GM23338 (cell line): ENCODE data around the gene TRAM2. TPM values are rescaled to one million over a fixed set of nuclear protein-coding genes. Genes with fewer than 3 reads are reported as not detected.

Experiments used
- ATAC-seq: fragments of 200-7000 bp; cut with Tn5 transposase; 3 replicates; pipeline ENCODE4 v1.9.1; 2020
- DNase-seq: peaks from one replicate; pipeline ENCODE4 v3.0.0-alpha.2; 2015; ENCODE audit warnings: low spot score
- H2AFZ ChIP-seq: fragments of 200-600 bp; sonication (generic); 2 replicates; pipeline ENCODE4 v1.8.0; 2016; ENCODE audit warnings: antibody characterized with exemption, mild to moderate bottlenecking, moderate library complexity
- H3F3A ChIP-seq: fragments of 200-600 bp; sonication (generic); replicated peaks from 2 replicates; pipeline ENCODE4 v1.8.0; 2017; ENCODE audit warnings: antibody characterized with exemption, mixed run types, low read depth
- H3K27ac ChIP-seq: fragments of 200-600 bp; sonication (generic); 2 replicates; pipeline ENCODE4 v1.6.1; 2016; ENCODE audit warnings: low read depth
- H3K27me3 ChIP-seq: fragments of 200-600 bp; sonication (generic); 2 replicates; pipeline ENCODE4 v1.8.0; 2016; ENCODE audit warnings: mild to moderate bottlenecking, mixed run types, moderate library complexity; ENCODE audit not compliant: insufficient read depth
- H3K36me3 ChIP-seq: fragments of 200-600 bp; sonication (generic); 2 replicates; pipeline ENCODE4 v1.8.0; 2016; ENCODE audit warnings: mild to moderate bottlenecking; ENCODE audit not compliant: insufficient read depth
- H3K4me1 ChIP-seq: fragments of 200-600 bp; sonication (generic); 2 replicates; pipeline ENCODE4 v1.8.0; 2016; ENCODE audit warnings: mild to moderate bottlenecking, moderate library complexity; ENCODE audit not compliant: insufficient read depth
- H3K4me2 ChIP-seq: fragments of 200-600 bp; sonication (generic); 2 replicates; pipeline ENCODE4 v1.7.1; 2017; ENCODE audit warnings: mixed run types
- H3K4me3 ChIP-seq: fragments of 200-600 bp; sonication (generic); 2 replicates; pipeline ENCODE4 v1.6.1; 2016; ENCODE audit warnings: mixed run types
- H3K79me2 ChIP-seq: fragments of 200-600 bp; sonication (generic); replicated peaks from 2 replicates; pipeline ENCODE4 v1.8.0; 2017; ENCODE audit warnings: mild to moderate bottlenecking; ENCODE audit not compliant: insufficient read depth
- H3K9me2 ChIP-seq: fragments of 200-600 bp; sonication (generic); 2 replicates; pipeline ENCODE4 v1.8.0; 2017; ENCODE audit not compliant: insufficient read depth
- H4K20me1 ChIP-seq: fragments of 200-600 bp; sonication (generic); replicated peaks from 2 replicates; pipeline ENCODE4 v1.8.0; 2017; ENCODE audit warnings: mild to moderate bottlenecking; ENCODE audit not compliant: insufficient read depth
- H3K27ac Mint-ChIP-seq: 2 replicates; pipeline ENCODE4 v1.8.0; 2020; ENCODE audit warnings: inconsistent platforms, mild to moderate bottlenecking, moderate library complexity, mixed read lengths
- H3K27me3 Mint-ChIP-seq: 3 replicates; pipeline ENCODE4 v1.8.0; 2022; ENCODE audit warnings: low read depth, mild to moderate bottlenecking, moderate library complexity, mixed read lengths, inconsistent platforms; ENCODE audit not compliant: insufficient read depth, poor library complexity
- H3K36me3 Mint-ChIP-seq: 3 replicates; pipeline ENCODE4 v1.8.0; 2021; ENCODE audit warnings: low read depth, mild to moderate bottlenecking, inconsistent platforms, moderate library complexity, mixed read lengths
- H3K4me1 Mint-ChIP-seq: 3 replicates; pipeline ENCODE4 v1.8.0; 2020; ENCODE audit warnings: mild to moderate bottlenecking, inconsistent platforms, mixed read lengths
- H3K4me3 Mint-ChIP-seq: 3 replicates; pipeline ENCODE4 v1.8.0; 2021; ENCODE audit warnings: moderate library complexity, mild to moderate bottlenecking, inconsistent platforms, mixed read lengths
- H3K9me3 Mint-ChIP-seq: 3 replicates; pipeline ENCODE4 v1.8.0; 2020; ENCODE audit warnings: moderate library complexity, mild to moderate bottlenecking, inconsistent platforms, mixed read lengths
- ETS1 ChIP-seq: IDR thresholded peaks from 2 replicates; pipeline ENCODE4 v1.6.1; 2016; ENCODE audit warnings: antibody characterized with exemption
- EZH2 ChIP-seq: fragments of 200-600 bp; sonication (generic); IDR thresholded peaks from one replicate; pipeline ENCODE4 v1.8.0; 2017; ENCODE audit warnings: antibody characterized with exemption, mild to moderate bottlenecking, low read depth; ENCODE audit not compliant: unreplicated experiment
- EZH2phosphoT487 ChIP-seq: fragments of 200-600 bp; sonication (generic); IDR thresholded peaks from one replicate; pipeline ENCODE4 v1.8.1; 2018; ENCODE audit warnings: antibody characterized with exemption; ENCODE audit not compliant: unreplicated experiment
- JUNB ChIP-seq: IDR thresholded peaks from one replicate; pipeline ENCODE4 v1.6.1; 2016; ENCODE audit warnings: antibody characterized with exemption; ENCODE audit not compliant: unreplicated experiment
- NANOG ChIP-seq: IDR thresholded peaks from 2 replicates; pipeline ENCODE4 v1.6.1; 2016; ENCODE audit warnings: antibody characterized with exemption, borderline replicate concordance
- REST ChIP-seq: IDR thresholded peaks from one replicate; pipeline ENCODE4 v1.6.1; 2018; ENCODE audit warnings: antibody characterized with exemption; ENCODE audit not compliant: unreplicated experiment
- STAT1 ChIP-seq: IDR thresholded peaks from one replicate; pipeline ENCODE4 v1.6.1; 2016; ENCODE audit warnings: antibody characterized with exemption; ENCODE audit not compliant: unreplicated experiment
- ZNF331 ChIP-seq: fragments of 250-450 bp; sonication (Bioruptor Pico); IDR thresholded peaks from 2 replicates; pipeline ENCODE4 v1.5.0; 2020; ENCODE audit warnings: low read depth, mild to moderate bottlenecking, moderate library complexity
- ZNF462 ChIP-seq: fragments of 250-450 bp; sonication (Bioruptor Pico); IDR thresholded peaks from 2 replicates; pipeline ENCODE4 v1.5.0; 2020; ENCODE audit warnings: mild to moderate bottlenecking, moderate library complexity
- polyA plus RNA-seq: library from polyadenylated mRNA; unstranded; fragments of >200 nt; fragmentation: Nextera tagmentation; extraction: Ambion mirVana; gene quantifications from 2 replicates; pipeline ENCODE4 v1.2.1, GENCODE V29; 2016
- total RNA-seq: library from RNA; depleted of rRNA; stranded (reverse); fragments of >200 nt; shearing (Covaris generic); gene quantifications from 2 replicates; pipeline ENCODE4 v1.2.3, GENCODE V29; 2014

The TRAM2 gene
- total and polyA plus RNA-seq, 2 experiments from 2014 or later, result 4.0 to 14.0 TPM

- no peak for TF ChIP-seq REST
- TF ChIP-seq EZH2phosphoT487, result no peak
- TF ChIP-seq ETS1, result no peak
- no peak for TF ChIP-seq ZNF331 (CRISPR knock-in tag)
- TF ChIP-seq STAT1, result no peak
- TF ChIP-seq NANOG, result no peak
- no peak for TF ChIP-seq JUNB
- TF ChIP-seq EZH2, result no peak
- TF ChIP-seq ZNF462 (CRISPR knock-in tag), result no peak
- H3K79me2 ChIP-seq, result peaks cover 20% of the 10 kb centered on the region
- peaks cover 26% of the 10 kb centered on the region for H3K4me1 Mint-ChIP-seq
- peaks cover 6% of the 10 kb centered on the region; the same call in 1 of the 2 replicates for H3F3A ChIP-seq
- no peak overlapping the region for H3K4me3 ChIP-seq
- H3K27me3 ChIP-seq, result no peaks in the 10 kb centered on the region
- peaks cover 27% of the 10 kb centered on the region for H3K4me1 ChIP-seq
- ATAC-seq (no peak), DNase-seq (no peak)
- H3K9me2 ChIP-seq, result no peaks in the 10 kb centered on the region
- H3K4me2 ChIP-seq, result no peak overlapping the region
- H3K9me3 Mint-ChIP-seq, result no peaks in the 10 kb centered on the region
- H4K20me1 ChIP-seq, result no peaks in the 10 kb centered on the region; the same call in 1 of the 2 replicates
- H3K27ac Mint-ChIP-seq, result no peak overlapping the region
- H3K27ac ChIP-seq, result no peak overlapping the region
- H3K36me3 Mint-ChIP-seq, result no peaks in the 10 kb centered on the region; the same call in 2 of the 3 replicates
- no peak overlapping the region for H3K4me3 Mint-ChIP-seq
- no peak overlapping the region for H2AFZ ChIP-seq
- H3K27me3 Mint-ChIP-seq, result peaks cover 10% of the 10 kb centered on the region
- no peaks in the 10 kb centered on the region for H3K36me3 ChIP-seq
Observed at GRCh38 chr6:52579006-52579660, 2.3 kb upstream of the TRAM2 start.
